CD4-positive, alpha-beta T cell treated with Interleukin-4 for 4 hours (primary cell): ENCODE measurements around the gene MRPS27.

ENCODE experiments used
- DNase-seq: peaks from one replicate; pipeline ENCODE4 v3.0.0-alpha.2; 2020

The MRPS27 gene

DNA sequence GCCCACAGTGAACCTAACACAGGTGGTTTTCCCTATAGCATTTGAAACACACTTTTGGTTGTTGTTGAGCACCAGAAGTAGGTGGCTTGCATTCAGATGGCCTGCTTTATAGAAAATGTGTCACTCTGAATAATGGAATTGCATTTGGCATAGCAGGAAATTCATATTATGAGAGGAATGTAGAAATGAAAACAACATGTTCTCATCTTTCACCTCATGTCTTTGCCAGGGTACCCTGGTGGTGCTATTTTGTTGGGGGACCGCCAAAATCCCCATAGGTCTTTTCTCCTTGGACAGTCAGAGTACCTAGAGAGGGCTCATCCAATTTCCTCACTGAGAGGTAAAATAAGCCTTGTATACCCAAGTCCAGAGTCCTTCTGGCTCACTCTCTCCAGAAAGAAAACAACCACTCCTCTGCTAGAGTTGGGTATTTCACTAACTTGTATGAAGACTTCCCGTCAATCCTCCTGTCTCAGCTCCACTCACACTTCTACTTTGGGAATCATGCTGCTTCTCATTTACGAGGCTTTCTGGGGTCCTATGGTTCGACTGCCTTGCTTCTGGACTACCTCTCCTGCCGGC, 67.4 kb downstream of the MRPS27 start:
- DNase-seq, result no peak

DNA sequence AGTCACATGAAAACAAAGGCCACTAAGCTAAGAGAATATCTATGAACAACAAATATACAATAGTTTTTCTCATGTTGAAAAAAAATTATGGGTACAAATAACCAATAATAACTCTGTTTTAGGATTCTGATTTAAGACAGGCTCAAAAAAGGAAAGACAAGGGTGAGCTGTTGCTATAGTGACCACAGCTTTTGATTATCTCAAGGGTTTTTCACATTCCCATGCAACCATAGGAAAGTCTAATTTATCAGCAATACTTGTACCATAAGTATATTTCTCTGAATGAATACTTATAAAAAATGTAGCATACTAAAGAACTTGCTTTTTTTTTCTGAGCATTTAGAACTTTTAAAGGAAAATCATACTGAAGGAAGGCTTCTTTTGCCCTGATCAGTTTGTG, 68.0 kb downstream of the MRPS27 start:
- no peak for DNase-seq

DNA sequence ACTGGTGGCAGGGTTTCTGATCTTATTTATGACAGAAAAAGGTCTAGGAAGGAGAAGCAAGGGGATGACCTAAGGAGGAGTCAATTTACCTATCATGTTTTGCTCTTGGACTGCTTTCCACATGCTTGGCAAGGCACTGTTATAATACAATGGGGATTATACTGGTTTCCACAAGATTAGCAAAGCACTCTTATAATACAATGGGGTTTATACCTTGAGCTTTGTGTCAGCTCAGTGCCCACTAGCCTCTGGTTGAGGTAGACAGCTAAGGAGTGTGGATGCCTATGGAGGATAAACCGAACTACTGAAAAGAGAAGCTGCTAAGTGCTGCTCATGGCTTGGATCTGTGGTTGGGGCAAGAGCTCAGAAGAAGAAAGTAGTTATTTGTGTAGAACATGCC, 68.7 kb downstream of the MRPS27 start:
- no peak for DNase-seq

DNA sequence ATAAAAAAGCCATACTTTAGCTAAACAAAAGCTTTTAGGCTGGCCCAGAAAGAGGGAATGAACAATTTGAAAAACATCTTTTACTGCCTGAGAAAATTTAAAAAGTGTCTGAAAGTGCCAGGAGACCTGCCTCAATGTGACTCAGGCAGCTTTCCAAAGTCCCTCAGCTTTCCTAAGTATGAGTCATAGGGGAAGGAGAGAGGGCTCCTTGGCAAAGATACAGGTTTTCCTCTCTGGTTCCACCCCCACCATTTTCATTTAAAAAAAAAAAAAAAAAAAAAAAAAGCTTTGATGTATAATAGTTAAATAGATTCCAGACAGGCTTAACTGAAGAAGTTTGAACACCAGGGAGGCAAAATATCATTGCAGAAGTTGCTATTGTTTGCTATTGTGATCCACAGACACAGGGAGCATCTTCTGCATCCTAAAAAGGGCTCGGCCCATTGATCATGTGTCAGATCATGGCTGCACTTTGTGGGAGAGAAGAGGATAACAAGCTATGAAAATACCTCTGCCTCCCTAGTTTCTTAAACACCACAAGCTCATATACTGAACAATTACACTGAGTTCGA, 71.5 kb downstream of the MRPS27 start:
- DNase-seq, result no peak

DNA sequence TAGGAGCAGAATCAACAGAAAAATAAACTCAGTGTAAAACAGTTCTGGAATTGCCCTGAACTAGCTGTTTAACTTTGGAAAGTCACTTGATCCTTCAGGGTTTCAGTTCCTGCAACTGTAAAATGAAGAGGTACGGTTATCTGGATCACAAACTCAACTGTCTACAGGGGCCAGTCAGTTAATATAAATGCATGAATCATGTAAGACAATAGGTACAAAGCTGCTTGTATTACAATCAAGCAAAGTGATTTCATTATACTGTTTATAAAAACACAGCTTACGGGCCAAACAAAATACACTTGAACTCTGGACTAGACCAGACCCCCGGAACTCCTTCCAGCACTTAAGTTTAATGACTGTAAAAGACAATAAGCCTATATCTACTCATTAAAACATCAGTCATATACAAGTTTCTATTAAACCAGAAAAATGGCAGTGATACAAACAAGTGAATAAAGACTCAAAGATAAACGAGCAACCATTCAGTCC, 73.0 kb downstream of the MRPS27 start:
- DNase-seq, result no peak

DNA sequence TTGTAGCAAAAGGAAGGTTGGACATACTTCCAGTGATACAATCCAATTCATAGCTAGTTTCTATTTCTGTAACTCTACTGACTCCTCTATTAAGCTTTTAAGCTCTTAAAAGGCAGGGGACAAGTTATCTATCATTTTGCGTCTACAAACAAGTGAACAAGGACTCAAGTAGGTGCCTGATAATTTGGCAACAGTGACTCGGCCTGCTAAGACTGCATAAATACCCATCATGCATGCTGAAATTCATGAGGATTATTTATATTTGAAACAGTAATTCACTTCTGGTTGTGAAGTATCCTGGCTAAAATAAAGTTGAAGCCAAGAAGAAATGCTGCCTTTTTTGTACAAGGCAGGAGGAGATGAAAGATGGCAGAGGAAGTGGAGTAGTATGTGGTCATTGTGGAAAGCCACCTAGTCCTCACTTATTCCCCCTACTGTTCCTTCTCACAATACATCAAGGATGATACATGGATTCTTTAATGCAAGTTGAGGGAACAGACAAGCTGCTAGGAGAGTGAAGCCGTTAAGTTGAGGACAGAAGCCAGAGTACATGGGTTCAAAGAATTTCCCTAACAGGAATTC, 74.0 kb downstream of the MRPS27 start:
- DNase-seq, result no peak

DNA sequence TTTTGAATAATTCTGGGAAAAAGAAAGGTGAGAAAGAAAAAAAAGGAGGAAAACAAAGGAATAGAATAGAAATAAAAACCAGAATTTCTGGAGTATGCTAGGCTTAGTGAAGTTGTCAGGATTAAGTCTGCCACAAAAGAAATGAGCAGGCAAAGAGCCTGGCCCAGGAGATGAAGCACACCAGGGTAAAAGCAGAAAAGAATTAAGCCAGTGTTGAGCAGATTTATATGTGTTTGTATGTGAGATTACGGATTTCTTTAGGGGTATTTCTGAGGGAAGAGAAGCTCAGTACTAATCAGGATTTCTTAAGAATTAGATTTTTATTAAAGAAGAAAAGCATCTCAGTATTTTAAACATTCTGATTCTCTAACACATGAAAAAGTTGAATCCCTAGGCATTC, 74.5 kb downstream of the MRPS27 start:
- DNase-seq, result no peak

DNA sequence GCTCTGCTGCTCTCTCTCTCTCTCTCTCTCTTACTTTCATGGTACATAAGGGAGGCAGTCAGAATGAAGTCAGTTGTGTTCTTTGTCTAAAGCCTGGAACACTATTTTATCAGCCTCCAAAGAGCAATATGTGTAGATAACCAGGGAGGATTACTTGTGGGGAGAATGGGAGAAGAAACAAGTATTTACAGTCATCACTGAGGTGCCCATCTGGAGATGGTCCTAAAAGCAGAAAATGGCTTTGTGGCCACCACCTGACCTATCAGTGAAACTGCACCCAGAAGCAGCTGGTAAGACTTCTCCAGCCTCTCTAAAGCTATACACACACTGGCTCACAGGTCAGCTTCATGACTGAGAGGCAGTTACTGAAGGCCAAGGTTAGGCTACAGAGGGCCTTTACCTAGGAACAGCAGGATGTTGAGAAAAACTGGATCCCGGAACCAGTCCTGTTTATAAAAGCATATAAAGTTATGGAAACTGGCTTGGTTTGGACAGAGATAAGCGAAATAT, 75.1 kb downstream of the MRPS27 start:
- peak; percentile 10 for DNase-seq

DNA sequence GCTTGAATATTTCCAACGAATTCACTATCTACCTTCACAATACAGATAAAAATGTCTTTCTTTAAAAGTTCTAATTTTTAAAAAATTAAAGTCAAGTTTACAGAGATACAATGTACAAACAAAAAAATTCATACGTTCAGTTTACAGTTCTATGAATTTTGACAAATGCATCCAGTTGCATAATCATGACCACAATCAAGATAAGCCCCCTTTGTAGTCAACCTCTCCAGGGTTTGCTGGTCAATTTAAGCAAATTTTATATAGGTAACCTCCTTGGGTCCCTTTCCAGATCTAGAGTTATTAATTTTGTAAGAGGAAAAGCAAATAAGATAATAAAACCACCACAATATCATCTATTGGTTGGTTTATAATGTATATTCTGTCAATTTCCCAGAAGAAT, 76.3 kb downstream of the MRPS27 start:
- DNase-seq, result no peak

DNA sequence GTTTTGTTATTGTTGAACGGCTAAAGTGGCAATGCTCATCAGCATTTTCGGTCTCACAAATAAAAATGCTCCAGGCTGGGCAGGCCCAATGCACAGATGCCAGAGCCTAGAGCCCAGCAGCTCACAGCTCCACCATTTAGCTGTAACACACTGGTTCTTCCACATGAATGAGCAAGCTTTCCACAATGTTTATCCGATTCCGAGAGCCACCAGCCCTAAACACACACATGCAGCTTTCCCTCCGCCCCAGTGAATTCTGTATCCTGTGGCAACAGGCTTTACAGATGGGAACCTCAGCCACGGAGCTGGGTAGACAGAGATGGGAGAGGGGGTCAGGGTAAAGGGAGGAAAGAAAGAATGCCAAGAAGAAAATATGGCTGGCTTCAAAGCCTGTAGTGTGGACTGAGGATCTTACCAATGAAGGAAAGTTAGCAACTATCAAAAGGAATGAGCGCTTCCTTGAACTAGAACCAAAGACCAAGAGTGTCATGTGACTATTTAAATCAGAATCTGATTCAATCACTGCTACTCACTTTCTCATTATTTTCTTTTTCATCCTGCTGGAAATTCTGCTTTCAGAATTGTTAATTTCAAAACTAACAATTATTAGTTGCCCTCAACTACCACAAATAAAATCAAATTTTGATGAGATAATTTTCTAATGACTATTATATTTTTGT, 77.1 kb downstream of the MRPS27 start:
- DNase-seq, result no peak

DNA sequence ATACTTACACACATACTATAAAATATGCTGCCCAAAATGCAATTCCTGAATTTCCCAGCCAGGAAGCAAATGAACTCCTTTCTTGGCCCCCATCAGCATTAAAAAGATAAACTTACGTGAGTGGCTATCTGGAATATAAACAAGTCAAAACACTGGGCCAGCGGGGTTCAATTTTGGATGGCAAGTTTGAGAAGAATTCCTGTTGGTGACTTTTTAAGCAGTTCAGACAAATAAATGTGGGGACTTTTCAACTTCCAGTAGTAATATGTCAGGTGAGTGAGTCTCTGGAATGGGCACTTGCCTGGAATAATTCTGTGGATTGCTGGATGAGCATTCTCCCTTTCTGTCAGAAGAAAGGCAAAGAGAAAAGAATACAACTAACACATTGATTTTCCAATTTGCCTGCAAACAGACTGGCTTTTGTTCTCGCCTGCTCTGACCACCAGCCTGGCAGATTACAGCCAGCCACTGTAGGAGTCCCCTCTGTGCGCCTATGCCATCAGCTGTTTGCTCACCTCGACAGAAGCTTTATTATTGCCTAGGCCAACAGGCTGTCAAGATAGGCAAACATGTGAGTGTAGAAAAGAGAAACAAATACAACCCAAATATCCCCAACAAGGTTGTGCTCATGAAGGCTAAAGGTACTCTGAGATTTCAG, 78.6 kb downstream of the MRPS27 start:
- DNase-seq, result no peak

DNA sequence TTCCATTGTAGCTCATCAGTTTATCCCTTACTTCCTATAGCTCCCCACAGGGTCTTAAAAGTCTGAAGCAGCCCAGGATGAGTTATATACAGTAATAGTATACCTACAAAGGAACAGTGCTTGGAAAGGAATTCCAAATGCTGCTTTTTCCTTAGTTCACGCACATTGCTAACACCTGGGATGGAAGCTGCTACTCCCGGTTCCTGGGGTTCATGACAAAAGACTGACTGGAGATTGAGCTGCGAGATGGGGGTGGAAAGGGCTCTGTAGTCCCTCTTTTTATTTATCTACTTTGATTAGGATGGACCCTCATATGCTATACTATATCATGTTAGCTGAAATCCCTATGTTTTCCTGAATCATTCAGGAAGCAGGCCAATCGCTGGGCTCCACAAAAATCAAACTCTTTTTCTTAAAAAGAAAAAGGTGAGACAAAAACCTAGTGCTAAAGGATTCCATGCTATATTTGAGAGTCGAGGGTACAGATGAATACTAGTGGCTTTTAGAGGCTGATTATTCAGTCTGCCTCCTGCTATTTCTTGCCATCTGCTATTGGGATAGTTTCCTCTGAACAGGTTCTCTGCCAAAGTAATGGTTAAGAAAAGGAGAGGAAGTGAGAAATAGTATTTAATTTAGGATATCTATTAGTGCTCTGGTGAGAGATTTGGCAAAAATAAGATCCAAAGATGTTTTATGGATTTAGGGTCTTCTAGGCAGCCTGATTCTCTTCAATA, 81.2 kb downstream of the MRPS27 start:
- no peak for DNase-seq

DNA sequence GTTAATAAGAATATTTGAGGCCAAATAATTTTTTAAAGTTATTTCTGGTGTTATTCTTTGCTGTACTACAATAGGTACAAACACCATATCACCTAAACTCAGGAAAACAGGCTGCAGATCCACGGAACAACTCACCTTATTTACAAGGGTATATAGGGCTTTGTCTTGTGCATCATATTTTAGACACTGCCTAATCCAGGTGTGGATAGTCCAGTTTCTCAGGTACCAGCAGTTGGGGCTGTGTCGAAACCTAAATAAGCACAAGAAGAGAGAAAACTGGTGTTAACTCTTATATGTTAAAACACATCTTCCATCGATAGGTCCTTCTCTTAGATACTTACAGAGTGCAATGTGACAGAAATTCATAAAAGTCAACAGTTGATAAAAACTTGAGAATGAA, 82.2 kb downstream of the MRPS27 start:
- DNase-seq, result no peak

DNA sequence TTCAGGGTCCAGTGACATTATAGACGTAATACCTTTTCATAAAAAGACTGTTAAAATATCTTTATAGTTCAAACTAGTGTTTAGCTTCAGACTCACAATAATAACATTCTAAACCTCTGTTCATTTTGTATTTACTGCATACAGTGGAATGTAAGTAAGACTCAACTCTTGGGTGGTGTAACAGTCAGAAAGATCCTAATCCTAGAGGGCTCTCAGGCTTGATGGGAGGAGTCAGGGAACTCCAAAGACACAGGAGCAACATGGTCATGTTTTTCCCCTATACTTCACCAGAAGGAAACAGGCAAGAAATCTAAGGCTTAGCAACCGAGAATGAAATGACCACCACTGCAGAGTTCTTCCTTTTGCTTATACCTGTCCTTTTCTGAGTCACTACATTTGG, 82.6 kb downstream of the MRPS27 start:
- DNase-seq, result no peak

DNA sequence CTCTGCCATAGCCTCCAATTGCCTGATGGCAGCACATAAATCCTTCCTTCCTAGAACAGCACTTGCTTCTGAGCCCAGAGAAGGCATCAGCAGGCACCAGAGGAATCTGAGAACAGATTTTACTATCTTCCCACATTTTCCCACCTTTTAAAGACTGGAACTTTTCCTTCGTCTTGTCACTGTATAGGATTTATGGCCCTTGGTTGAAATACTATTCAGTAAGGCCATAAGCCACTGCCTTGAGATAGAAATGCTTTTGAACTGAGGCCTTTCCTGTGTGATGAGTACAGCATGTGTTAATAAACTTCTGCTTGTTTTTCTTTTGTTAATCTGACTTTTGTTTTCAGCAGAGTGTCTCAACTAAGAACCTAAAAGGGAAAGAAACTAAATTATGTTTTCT, 84.3 kb downstream of the MRPS27 start:
- DNase-seq, result no peak

DNA sequence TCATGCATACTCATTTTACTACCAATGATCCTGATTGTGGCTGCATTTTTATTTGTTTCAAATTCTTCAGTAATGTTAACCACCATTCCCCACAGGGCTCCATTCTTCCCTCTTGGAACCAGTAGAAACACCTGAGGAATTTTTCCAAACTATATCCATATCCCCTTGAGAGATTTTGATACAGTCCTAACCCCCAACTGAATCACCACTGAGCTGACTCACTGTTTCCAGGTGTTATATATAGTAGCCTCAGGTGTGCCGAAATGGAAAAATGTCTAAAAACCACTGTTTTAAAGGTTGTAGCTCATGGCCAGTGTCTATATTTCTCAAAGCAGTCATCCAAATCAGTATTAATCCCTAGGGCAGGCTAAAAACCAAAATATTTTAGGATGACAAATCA, 85.2 kb downstream of the MRPS27 start:
- DNase-seq, result peak; percentile 7

DNA sequence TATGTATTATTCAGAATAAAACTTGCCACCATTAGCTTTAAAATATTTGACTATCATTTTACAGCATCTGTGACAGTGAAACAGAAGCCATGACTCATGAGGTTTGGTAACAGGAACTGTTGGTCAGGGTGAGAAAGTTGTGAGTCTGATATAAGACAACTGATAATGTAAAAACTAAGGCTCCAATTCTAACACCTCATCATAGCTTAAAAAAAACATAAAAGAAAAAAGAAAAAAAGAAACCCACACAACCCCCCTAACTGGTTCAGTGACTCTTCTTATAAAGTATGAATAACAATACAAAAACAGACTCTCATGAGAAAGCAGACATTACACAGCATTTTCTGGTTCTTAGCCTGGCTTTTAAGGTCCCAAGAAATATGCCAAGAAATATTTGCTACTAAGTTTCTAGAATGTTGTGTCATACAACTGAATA, 85.8 kb downstream of the MRPS27 start:
- DNase-seq, result peak; percentile 82

DNA sequence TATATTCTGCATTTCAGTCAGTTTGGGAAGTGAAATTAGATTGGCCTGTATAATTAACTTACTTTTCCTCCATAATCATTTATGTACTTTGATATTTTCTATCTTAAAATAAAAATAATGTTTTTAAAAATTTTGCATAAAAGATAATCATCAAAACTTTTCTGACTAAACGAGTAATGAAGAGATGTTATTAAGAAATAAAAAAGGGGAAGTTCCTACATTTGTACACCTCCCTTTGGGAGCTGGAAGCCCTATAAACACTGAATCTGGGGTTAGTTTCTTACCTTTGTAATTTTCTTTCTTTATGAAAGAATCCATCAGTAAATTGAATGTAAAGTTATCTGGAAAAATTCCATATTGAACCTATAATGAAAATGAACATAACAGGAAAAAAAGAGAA, 86.2 kb downstream of the MRPS27 start:
- no peak for DNase-seq

DNA sequence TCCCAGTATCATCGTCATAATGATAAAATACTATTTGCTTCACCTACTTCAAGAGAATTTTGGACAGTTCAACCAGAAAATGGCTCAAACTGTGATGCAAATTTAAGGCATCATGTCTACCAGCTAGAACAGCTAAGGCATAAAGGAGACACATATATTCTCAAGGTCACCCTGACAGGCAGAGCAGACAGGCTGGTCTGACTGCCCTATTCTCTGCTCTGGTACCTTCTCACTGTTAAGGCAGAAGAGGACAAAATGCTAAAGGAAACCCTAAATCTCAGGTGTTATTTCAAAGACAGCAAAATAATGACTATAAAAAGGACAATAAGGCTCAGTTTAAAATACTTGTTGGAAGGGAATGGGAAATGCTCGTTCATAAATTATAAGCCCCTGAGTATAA, 87.2 kb downstream of the MRPS27 start:
- DNase-seq, result no peak

DNA sequence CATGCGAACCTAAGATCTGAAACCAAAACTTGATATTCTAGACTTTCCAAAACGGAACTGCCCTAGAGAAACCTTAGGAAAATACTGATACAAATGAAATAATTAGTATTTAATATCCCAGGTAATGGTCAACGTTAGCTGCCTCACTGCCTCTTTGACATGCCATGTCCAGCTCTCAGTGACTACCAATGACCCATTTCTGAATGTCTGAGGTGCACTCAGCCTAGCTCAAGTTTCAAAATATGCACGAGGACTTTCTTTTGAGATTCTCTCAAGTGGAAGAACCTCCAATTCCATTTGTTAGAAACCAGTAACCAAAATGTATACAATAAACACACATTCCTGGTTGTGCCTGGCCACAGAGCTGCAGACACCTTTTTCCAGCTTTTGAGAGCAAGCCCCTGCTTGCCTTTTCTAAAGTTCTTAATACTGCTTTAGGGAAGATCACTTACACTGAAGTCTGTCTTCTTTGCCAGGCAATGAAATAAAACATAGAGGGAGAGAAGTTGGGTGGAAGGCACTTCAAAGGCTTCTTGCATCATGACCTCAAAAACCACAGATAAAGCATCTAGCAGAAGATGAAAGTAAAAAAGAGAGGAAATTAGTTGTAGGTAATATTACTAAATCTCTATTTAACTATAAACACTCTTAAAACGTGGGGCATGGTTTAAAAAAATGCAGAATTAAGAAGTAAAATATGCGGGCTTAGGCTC, 87.9 kb downstream of the MRPS27 start:
- DNase-seq, result peak; percentile 68

DNA sequence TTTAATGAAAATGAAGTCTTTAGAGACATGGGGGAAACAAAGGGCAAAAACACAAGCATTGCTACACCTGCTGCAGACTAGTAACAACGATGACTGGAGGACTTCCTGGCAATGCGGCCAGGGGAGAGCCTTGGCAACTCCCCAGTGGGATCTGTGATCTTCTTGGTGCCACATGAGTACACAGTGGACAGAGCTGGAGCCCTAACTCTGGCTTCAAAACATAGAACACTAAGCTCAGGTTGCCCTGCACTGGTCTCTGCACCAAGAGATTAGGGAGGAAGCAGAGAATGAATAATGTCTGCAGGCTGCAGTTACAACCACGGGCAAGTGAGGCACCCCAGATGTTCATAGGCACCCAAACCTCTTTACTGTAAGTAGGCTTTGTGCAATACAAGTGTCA, 91.1 kb downstream of the MRPS27 start:
- DNase-seq, result no peak

DNA sequence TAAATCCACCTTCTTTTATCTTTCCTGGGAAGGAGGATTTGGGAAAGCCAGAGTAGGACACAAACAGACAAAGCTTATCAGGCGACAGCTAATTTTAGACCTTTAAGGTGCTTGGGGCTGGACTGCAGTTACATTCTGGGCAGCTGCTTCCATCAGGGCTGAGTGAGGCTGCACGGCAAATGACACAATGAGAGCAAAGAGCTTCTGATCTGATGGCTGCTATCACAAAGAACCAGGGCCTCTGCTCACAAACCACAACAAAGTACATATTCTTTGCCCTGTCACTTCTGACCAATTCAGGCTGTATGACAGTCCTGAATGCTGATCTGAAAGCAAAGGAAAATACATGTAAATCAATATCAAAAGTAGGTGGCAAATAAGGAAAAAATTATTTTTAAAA, 93.1 kb downstream of the MRPS27 start:
- no peak for DNase-seq
